Neutrophil (primary cell): ENCODE measurements around the gene KIF23.

Source experiments
- H3K27ac ChIP-seq: fragments of 200-600 bp; sonication (generic); 2 replicates; pipeline ENCODE4 v1.5.1; 2016; ENCODE audit warnings: mild to moderate bottlenecking, moderate library complexity
- H3K27me3 ChIP-seq: fragments of 200-600 bp; sonication (generic); 2 replicates; pipeline ENCODE4 v1.6.0; 2016; ENCODE audit warnings: mild to moderate bottlenecking
- H3K36me3 ChIP-seq: fragments of 200-600 bp; sonication (generic); 2 replicates; pipeline ENCODE4 v1.5.1; 2017
- H3K4me1 ChIP-seq, 2 experiments: fragments of 200-600 bp in 1 of 2; sonication (generic) in 1 of 2; 1 replicate in 1 of 2; 2 replicates in 1 of 2; pipeline versions ENCODE4 v1.5.1 to v1.6.1; 2013 to 2016; ENCODE audit warnings: low read depth in 1 of 2, low read length in 1 of 2, mild to moderate bottlenecking in 1 of 2, moderate library complexity in 1 of 2; ENCODE audit not compliant: control insufficient read depth in 1 of 2, insufficient read depth in 1 of 2
- H3K4me3 ChIP-seq, 2 experiments: fragments of 200-600 bp in 1 of 2; sonication (generic) in 1 of 2; 1 replicate in 1 of 2; 2 replicates in 1 of 2; pipeline ENCODE4 v1.5.1; 2013 to 2016; ENCODE audit warnings: low read depth in 1 of 2, low read length in 1 of 2, mild to moderate bottlenecking in 1 of 2, moderate library complexity in 1 of 2
- H3K9me3 ChIP-seq: fragments of 200-600 bp; sonication (generic); 2 replicates; pipeline ENCODE4 v1.5.1; 2016
- CTCF ChIP-seq: fragments of 200-600 bp; sonication (generic); IDR thresholded peaks from 2 replicates; pipeline ENCODE4 v1.5.1; 2016; ENCODE audit warnings: antibody characterized with exemption

KIF23 gene

GRCh38 chr15:69454953-69455352 is 40.8 kb downstream of the KIF23 start:
- H3K27me3 ChIP-seq: no peaks in the 10 kb centered on the region
- H3K9me3 ChIP-seq: no peaks in the 10 kb centered on the region
- H3K4me1 ChIP-seq: peaks cover 31 to 34% of the 10 kb centered on the region in 2 experiments
- TF ChIP-seq CTCF: no peak
- peaks cover 10% of the 10 kb centered on the region for H3K36me3 ChIP-seq
- H3K27ac ChIP-seq: no peak overlapping the region
- no peak overlapping the region for H3K4me3 ChIP-seq

- TF ChIP-seq CTCF: no peak
- Histone ChIP-seq H3K4me3 (no peak overlapping the region), H3K27me3 (no peaks in the 10 kb centered on the region), H3K27ac (no peak overlapping the region), H3K36me3 (peaks cover 10% of the 10 kb centered on the region), H3K4me1 (peaks cover 28 to 30% of the 10 kb centered on the region in 2 experiments), H3K9me3 (no peaks in the 10 kb centered on the region)
Observed at GRCh38 chr15:69456208-69457166, 42.3 kb downstream of the KIF23 start.

- no peaks in the 10 kb centered on the region for H3K9me3 ChIP-seq
- TF ChIP-seq CTCF: no peak
- H3K4me3 ChIP-seq: no peak overlapping the region
- no peaks in the 10 kb centered on the region for H3K27me3 ChIP-seq
- H3K27ac ChIP-seq: no peak overlapping the region
- H3K4me1 ChIP-seq: peaks cover 27 to 29% of the 10 kb centered on the region in 2 experiments
- peaks cover 10% of the 10 kb centered on the region for H3K36me3 ChIP-seq
Observed at GRCh38 chr15:69457304-69458280, 43.4 kb downstream of the KIF23 start.

GRCh38 chr15:69459066-69459465 is 44.9 kb downstream of the KIF23 start:
- peaks cover 10% of the 10 kb centered on the region for H3K36me3 ChIP-seq
- H3K4me3 ChIP-seq: no peak overlapping the region
- peaks cover 25 to 26% of the 10 kb centered on the region in 2 experiments for H3K4me1 ChIP-seq
- H3K27me3 ChIP-seq: no peaks in the 10 kb centered on the region
- no peaks in the 10 kb centered on the region for H3K9me3 ChIP-seq
- H3K27ac ChIP-seq: no peak overlapping the region
- no peak for TF ChIP-seq CTCF

- no peaks in the 10 kb centered on the region for H3K9me3 ChIP-seq
- H3K4me3 ChIP-seq: no peak overlapping the region
- TF ChIP-seq CTCF: no peak
- no peaks in the 10 kb centered on the region for H3K27me3 ChIP-seq
- H3K4me1 ChIP-seq: peaks cover 15% of the 10 kb centered on the region in 2 experiments
- H3K27ac ChIP-seq: no peak overlapping the region
- H3K36me3 ChIP-seq: peaks cover 10% of the 10 kb centered on the region
Observed at GRCh38 chr15:69460481-69460880, 46.3 kb downstream of the KIF23 start.
